Smooth muscle cell (in vitro differentiated cells): ENCODE results near the gene IZUMO1. TPM values are rescaled to one million over a fixed set of nuclear protein-coding genes. Genes with fewer than 3 reads are reported as not detected.

Source experiments
- DNase-seq: peaks from one replicate; lab custom pipeline; 2025; ENCODE audit not compliant: unreplicated experiment; lab: John Stamatoyannopoulos, UW
- H2AFZ ChIP-seq: fragments of 200-600 bp; sonication (generic); 2 replicates; pipeline ENCODE4 v1.6.0; 2016; ENCODE audit warnings: antibody characterized with exemption, low read depth, mild to moderate bottlenecking
- H3F3A ChIP-seq: fragments of 200-600 bp; sonication (generic); 2 replicates; pipeline ENCODE4 v1.6.0; 2017; ENCODE audit warnings: antibody characterized with exemption, low read depth
- H3K27ac ChIP-seq: fragments of 200-600 bp; sonication (generic); 2 replicates; pipeline ENCODE4 v1.5.1; 2016; ENCODE audit warnings: low read depth, mild to moderate bottlenecking
- H3K27me3 ChIP-seq: fragments of 200-600 bp; sonication (generic); 2 replicates; pipeline ENCODE4 v1.6.1; 2016; ENCODE audit warnings: low read depth, mild to moderate bottlenecking
- H3K36me3 ChIP-seq: fragments of 200-600 bp; sonication (generic); 2 replicates; pipeline ENCODE4 v1.5.1; 2016; ENCODE audit warnings: low read depth
- H3K4me1 ChIP-seq: fragments of 200-600 bp; sonication (generic); 2 replicates; pipeline ENCODE4 v1.5.1; 2016; ENCODE audit warnings: low read depth
- H3K4me2 ChIP-seq: fragments of 200-600 bp; sonication (generic); 2 replicates; pipeline ENCODE4 v1.6.0; 2016; ENCODE audit warnings: mild to moderate bottlenecking
- H3K4me3 ChIP-seq: fragments of 200-600 bp; sonication (generic); 2 replicates; pipeline ENCODE4 v1.5.1; 2016; ENCODE audit warnings: mild to moderate bottlenecking
- H3K79me2 ChIP-seq: fragments of 200-600 bp; sonication (generic); 2 replicates; pipeline ENCODE4 v1.6.0; 2016; ENCODE audit warnings: low read depth, mild to moderate bottlenecking
- H3K9ac ChIP-seq: fragments of 200-600 bp; sonication (generic); 2 replicates; pipeline ENCODE4 v1.6.0; 2016; ENCODE audit warnings: low read depth
- H3K9me3 ChIP-seq: fragments of 200-600 bp; sonication (generic); replicated peaks from 2 replicates; pipeline ENCODE4 v1.5.1; 2016; ENCODE audit warnings: low read depth
- H4K20me1 ChIP-seq: fragments of 200-600 bp; sonication (generic); 2 replicates; pipeline ENCODE4 v1.6.0; 2016; ENCODE audit warnings: low read depth
- WGBS: methylation state at CpG from one replicate; pipeline ENCODE4 v1.1.7; 2016; ENCODE audit warnings: low lambda C conversion rate; 5-methylcytosine and 5-hydroxymethylcytosine counted together
- polyA plus RNA-seq: library from polyadenylated mRNA; unstranded; fragments of >200 nt; fragmentation: Nextera tagmentation; extraction: Ambion mirVana; gene quantifications from 2 replicates; pipeline ENCODE4 v1.2.1, GENCODE V29; 2016
- total RNA-seq: library from RNA; depleted of rRNA; stranded (reverse); fragments of >200 nt; gene quantifications from 2 replicates; pipeline ENCODE4 v1.2.3, GENCODE V29; 2014
- TF ChIP-seq, protein P1 (sequence below): fragments of 200-600 bp; sonication (generic); IDR thresholded peaks from 2 replicates; pipeline ENCODE4 v1.5.1; 2017; ENCODE audit warnings: borderline replicate concordance, mild to moderate bottlenecking, antibody characterized with exemption; ENCODE audit not compliant: insufficient read depth, poor library complexity, severe bottlenecking

IZUMO1 gene
- 0.45 TPM in 1 of 2 replicates, not detected in the other for total RNA-seq
- not detected in 2 replicates for polyA plus RNA-seq

DNA sequence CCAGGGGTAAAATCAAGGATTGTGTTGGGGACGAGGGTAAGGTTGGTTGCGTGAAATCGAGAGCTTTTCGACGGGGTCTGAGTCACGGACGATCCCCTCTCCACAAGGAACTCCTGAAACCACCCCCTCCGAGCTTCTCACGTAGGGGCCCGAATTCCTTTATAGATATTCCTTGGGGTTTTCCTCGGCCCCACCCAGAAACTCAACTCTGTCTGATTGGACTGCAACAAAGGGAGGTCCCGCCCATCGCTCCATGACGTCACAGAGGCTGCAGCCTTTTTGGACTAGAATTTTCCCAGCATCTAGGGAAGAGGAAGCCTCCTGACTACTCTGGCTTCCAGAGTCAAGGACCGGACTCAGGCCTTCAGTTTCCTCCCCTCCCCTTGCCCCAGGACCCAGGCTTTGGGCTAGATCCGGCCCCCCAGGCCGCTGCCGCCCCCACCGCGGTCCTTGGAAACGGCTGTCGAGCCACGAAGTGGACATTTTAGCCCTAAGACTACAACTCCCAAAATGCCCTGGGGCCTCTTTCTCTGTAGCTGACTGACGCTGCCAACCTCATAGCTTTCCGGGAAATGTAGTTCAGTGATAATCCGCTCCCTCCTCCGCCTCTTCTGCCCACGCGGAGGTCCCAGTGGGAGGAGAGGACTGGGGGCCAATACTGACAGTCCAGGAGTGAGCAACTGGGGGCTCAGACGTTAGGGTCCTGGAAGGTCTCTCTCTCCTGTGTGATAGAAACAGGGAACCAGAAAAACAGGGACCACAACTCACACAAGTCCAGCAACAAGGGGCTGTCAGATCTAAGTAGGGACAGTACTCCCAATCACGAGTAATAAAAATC is at the start of gene IZUMO1:
Gene IZUMO1 (minus strand): TSS at position 172 of the 838 bp plus-strand sequence. CDS start 1,050 bp downstream, outside the sequence.
- Histone ChIP-seq H3K4me3 (peak within 1 kb of the TSS; percentile 75), H3F3A (peaks cover 3% of the 10 kb centered on the region), H3K9me3 (no peaks in the 10 kb centered on the region), H3K9ac (peak within 1 kb of the TSS; percentile 88), H3K27me3 (peaks cover under 1% of the 10 kb centered on the region), H3K4me2 (peak within 1 kb of the TSS; percentile 85), H3K79me2 (no peaks in the 10 kb centered on the region), H3K4me1 (no peaks in the 10 kb centered on the region), H3K36me3 (no peaks in the 10 kb centered on the region), H3K27ac (peak within 1 kb of the TSS; percentile 74), H2AFZ (peak within 1 kb of the TSS; percentile 96), H4K20me1 (no peaks in the 10 kb centered on the region)
- peak; percentile 73 for DNase-seq
- WGBS, result 9% methylated on average over 30 of the region's 31 CpGs
- TF ChIP-seq, protein P1, sequence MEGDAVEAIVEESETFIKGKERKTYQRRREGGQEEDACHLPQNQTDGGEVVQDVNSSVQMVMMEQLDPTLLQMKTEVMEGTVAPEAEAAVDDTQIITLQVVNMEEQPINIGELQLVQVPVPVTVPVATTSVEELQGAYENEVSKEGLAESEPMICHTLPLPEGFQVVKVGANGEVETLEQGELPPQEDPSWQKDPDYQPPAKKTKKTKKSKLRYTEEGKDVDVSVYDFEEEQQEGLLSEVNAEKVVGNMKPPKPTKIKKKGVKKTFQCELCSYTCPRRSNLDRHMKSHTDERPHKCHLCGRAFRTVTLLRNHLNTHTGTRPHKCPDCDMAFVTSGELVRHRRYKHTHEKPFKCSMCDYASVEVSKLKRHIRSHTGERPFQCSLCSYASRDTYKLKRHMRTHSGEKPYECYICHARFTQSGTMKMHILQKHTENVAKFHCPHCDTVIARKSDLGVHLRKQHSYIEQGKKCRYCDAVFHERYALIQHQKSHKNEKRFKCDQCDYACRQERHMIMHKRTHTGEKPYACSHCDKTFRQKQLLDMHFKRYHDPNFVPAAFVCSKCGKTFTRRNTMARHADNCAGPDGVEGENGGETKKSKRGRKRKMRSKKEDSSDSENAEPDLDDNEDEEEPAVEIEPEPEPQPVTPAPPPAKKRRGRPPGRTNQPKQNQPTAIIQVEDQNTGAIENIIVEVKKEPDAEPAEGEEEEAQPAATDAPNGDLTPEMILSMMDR, result no peak

DNA sequence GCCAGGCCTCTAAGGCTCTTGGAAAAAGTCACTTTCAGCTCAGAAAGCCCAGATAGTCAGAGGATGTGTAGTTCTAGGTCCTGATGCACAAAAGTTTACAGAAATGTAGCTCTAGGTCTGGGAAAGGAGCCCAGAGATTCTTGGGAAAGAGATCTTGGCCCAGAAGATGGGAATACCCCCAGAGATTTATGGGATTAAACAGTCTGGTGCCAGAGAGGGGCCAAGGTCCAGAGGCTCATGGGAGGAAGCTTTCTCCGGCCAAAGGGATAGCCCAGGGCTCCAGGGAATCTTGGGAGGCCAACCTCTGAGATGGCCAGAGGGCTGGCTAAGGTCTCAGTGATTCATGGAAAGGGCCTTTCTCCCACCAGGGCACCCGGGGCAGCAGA is 49.0 kb upstream of the IZUMO1 start:
- H3K79me2 ChIP-seq, result no peaks in the 10 kb centered on the region
- H4K20me1 ChIP-seq, result no peaks in the 10 kb centered on the region
- H3K27me3 ChIP-seq, result no peaks in the 10 kb centered on the region
- H3F3A ChIP-seq, result no peaks in the 10 kb centered on the region
- no peaks in the 10 kb centered on the region for H3K36me3 ChIP-seq
- H3K4me2 ChIP-seq, result no peak overlapping the region
- 71% methylated on average over 2 of the region's 2 CpGs for WGBS
- TF ChIP-seq, protein P1, result no peak
- no peak overlapping the region for H2AFZ ChIP-seq
- DNase-seq, result no peak
- peak overlapping the region; percentile 61 for H3K27ac ChIP-seq
- H3K4me3 ChIP-seq, result no peak overlapping the region
- H3K9me3 ChIP-seq, result no peaks in the 10 kb centered on the region
- no peak overlapping the region for H3K9ac ChIP-seq
- H3K4me1 ChIP-seq, result peaks cover 5% of the 10 kb centered on the region

DNA sequence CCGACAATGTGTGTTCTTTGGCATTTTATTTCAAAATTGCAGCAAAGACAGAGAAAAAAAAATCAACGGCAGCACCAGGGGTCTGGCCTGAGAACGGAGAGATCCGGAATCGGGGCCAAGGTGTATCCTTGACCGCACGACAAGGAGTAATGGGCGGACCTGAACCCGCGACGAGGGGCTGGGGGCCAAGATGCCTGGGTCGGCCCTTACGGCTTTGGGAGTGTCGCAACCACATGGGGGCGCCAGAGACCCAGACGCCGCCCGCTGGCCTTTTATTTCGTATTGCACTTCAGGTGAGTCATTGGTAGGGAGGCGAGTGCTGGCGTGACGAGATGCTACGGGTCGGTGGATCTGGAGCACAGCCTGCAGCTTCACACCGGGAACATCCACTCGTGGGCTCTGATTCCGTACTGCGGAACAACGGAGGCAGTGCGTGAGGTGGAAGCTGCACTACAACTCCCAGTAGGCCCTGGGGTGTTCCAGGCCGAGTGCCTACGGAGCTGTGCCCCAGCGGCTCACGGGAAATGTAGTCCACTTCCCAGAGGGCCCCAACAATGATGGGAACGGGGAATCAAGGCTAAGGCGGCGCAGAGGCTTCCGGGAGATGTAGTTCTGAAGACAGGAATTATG is 48.5 kb upstream of the IZUMO1 start:
- H3K27me3 ChIP-seq, result no peaks in the 10 kb centered on the region
- TF ChIP-seq, protein P1, result peak; percentile 97
- H3K9ac ChIP-seq, result peak overlapping the region; percentile 46
- H3K9me3 ChIP-seq, result no peaks in the 10 kb centered on the region
- no peaks in the 10 kb centered on the region for H3K36me3 ChIP-seq
- H3K4me1 ChIP-seq, result peaks cover 5% of the 10 kb centered on the region
- peak overlapping the region; percentile 61 for H3K27ac ChIP-seq
- no peaks in the 10 kb centered on the region for H3F3A ChIP-seq
- peak; percentile 91 for DNase-seq
- H4K20me1 ChIP-seq, result no peaks in the 10 kb centered on the region
- WGBS, result 7% methylated on average over 38 of the region's 38 CpGs
- H3K79me2 ChIP-seq, result no peaks in the 10 kb centered on the region
- peak overlapping the region; percentile 6 for H2AFZ ChIP-seq
- H3K4me3 ChIP-seq, result peak overlapping the region; percentile 60
- peak overlapping the region; percentile 77 for H3K4me2 ChIP-seq
